ENCODE measurements around the gene ATP9B. TPM values are rescaled to one million over a fixed set of nuclear protein-coding genes. Genes with fewer than 3 reads are reported as not detected.

ATP9B gene
- total and polyA plus RNA-seq, 10 of the 15 experiments (the other 5 are each of a cell fraction or from before 2014, with no cell fraction given): 0.74 to 20.7 (median 12.9) TPM

DNA sequence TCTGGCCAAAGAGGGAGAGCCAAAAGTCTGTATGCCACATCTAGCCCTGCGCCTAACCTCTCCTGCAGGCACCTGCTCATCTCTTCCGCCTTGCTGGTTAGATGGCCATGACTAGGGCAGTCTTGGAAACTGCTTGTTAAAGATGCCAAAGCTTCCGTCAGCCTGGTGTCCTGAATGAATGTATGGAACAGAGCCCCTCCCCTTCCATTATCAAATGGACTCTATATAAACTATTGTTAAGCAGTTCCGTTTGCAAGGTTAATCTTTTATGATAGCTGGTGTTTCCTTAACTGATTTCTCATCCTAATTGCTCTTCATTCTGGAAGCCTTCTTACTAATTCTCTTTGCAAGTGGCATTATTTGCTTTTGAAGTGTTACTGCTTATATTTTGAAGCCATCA is 87.1 kb downstream of the ATP9B start:
- ATAC-seq: no peak
- in situ Hi-C loops (cut with MboI) (no loop called here), intact Hi-C loops (cut with micrococcal nuclease; ENCODE audit: unreplicated experiment) (loop anchor here (2.0 kb wide), 1 partner anchor 88 kb away; the partner anchor contains the start of gene ATP9B)
- H3K79me2 ChIP-seq (ENCODE audit: control insufficient read depth, insufficient read depth, low read length): no peaks in the 10 kb centered on the region
- no peak overlapping the region for H3K27ac ChIP-seq (ENCODE audit: control insufficient read depth, insufficient read depth)
- H3K36me3 ChIP-seq (ENCODE audit: control insufficient read depth in 2 of 2, insufficient read depth in 2 of 2, low read length in 1 of 2): peaks cover 0 to 5% of the 10 kb centered on the region in 2 experiments; a peak in 2 of 4 replicates
- no peaks in the 10 kb centered on the region for H3K27me3 ChIP-seq (replicated peaks in 1 of 2; ENCODE audit: control insufficient read depth in 2 of 2, insufficient read depth in 2 of 2, low read length in 1 of 2)
- POLR2A ChIA-PET: interaction anchor here (1.1 kb wide), 1 partner anchor 86 kb away, joined by 3 read pairs; no protein-coding TSS in a partner anchor
- H3K4me2 ChIP-seq (ENCODE audit: control insufficient read depth, insufficient read depth): peak overlapping the region; percentile 30; the same call in 1 of the 2 replicates
- no peak overlapping the region for H3K9ac ChIP-seq (ENCODE audit: control insufficient read depth, insufficient read depth, low read length)
- H3K4me1 ChIP-seq (ENCODE audit: control insufficient read depth, insufficient read depth, low read length): peaks cover 10% of the 10 kb centered on the region
- H2AFZ ChIP-seq (ENCODE audit: control insufficient read depth, low read depth, low read length): no peak overlapping the region
- CTCF ChIA-PET: interaction anchor here (1.2 kb wide), 1 partner anchor 14 kb away, joined by 4 read pairs; no protein-coding TSS in a partner anchor
- DNase-seq (ENCODE audit: low read depth, low spot score): no peak
- 63% methylated on average over 4 of the region's 4 CpGs for WGBS (ENCODE audit: insufficient coverage, insufficient replicate concordance, low lambda C conversion rate, missing lambda C conversion rate)
- TF ChIP-seq FOS (IDR thresholded peaks at IDR 0.05; ENCODE audit: borderline replicate concordance, extremely low read depth, insufficient read length) (no peak), NFYB (IDR thresholded peaks at IDR 0.05; ENCODE audit: insufficient read depth, low read depth, low read length) (no peak), SUZ12 (IDR thresholded peaks at IDR 0.05; ENCODE audit: unreplicated experiment) (no peak), SUPT20H (IDR thresholded peaks at IDR 0.05; ENCODE audit: borderline replicate concordance, control insufficient read depth, low read depth, low read length) (no peak), CREB1 (IDR thresholded peaks at IDR 0.05; ENCODE audit: low read depth) (no peak), CTCF (IDR thresholded peaks at IDR 0.05 in 2 of 3, conservative IDR thresholded peaks at IDR 0.05 in 1 of 3; ENCODE audit: control insufficient read depth in 2 of 3, extremely low read depth in 1 of 3, insufficient read depth in 1 of 3, low read depth in 3 of 3, low read length in 3 of 3) (no peak), HDAC2 (IDR thresholded peaks at IDR 0.05) (no peak), ZNF274 (IDR thresholded peaks at IDR 0.05; ENCODE audit: insufficient read depth, insufficient read length) (no peak), GATAD2B (conservative IDR thresholded peaks at IDR 0.05; ENCODE audit: low read depth) (no peak), DPF2 (IDR thresholded peaks at IDR 0.05) (no peak), STAT1 (conservative IDR thresholded peaks at IDR 0.05) (no peak), ZNF24 (IDR thresholded peaks at IDR 0.05) (no peak), BRCA1 (IDR thresholded peaks at IDR 0.05; ENCODE audit: low read depth, low read length) (no peak)
- TF ChIP-seq, protein P1, sequence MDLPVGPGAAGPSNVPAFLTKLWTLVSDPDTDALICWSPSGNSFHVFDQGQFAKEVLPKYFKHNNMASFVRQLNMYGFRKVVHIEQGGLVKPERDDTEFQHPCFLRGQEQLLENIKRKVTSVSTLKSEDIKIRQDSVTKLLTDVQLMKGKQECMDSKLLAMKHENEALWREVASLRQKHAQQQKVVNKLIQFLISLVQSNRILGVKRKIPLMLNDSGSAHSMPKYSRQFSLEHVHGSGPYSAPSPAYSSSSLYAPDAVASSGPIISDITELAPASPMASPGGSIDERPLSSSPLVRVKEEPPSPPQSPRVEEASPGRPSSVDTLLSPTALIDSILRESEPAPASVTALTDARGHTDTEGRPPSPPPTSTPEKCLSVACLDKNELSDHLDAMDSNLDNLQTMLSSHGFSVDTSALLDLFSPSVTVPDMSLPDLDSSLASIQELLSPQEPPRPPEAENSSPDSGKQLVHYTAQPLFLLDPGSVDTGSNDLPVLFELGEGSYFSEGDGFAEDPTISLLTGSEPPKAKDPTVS (IDR thresholded peaks at IDR 0.05; ENCODE audit: low read depth, low read length): no peak
- TF ChIP-seq, protein P2, sequence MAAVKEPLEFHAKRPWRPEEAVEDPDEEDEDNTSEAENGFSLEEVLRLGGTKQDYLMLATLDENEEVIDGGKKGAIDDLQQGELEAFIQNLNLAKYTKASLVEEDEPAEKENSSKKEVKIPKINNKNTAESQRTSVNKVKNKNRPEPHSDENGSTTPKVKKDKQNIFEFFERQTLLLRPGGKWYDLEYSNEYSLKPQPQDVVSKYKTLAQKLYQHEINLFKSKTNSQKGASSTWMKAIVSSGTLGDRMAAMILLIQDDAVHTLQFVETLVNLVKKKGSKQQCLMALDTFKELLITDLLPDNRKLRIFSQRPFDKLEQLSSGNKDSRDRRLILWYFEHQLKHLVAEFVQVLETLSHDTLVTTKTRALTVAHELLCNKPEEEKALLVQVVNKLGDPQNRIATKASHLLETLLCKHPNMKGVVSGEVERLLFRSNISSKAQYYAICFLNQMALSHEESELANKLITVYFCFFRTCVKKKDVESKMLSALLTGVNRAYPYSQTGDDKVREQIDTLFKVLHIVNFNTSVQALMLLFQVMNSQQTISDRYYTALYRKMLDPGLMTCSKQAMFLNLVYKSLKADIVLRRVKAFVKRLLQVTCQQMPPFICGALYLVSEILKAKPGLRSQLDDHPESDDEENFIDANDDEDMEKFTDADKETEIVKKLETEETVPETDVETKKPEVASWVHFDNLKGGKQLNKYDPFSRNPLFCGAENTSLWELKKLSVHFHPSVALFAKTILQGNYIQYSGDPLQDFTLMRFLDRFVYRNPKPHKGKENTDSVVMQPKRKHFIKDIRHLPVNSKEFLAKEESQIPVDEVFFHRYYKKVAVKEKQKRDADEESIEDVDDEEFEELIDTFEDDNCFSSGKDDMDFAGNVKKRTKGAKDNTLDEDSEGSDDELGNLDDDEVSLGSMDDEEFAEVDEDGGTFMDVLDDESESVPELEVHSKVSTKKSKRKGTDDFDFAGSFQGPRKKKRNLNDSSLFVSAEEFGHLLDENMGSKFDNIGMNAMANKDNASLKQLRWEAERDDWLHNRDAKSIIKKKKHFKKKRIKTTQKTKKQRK (IDR thresholded peaks at IDR 0.05; ENCODE audit: low read depth, low read length): no peak
- TF ChIP-seq, protein P3, sequence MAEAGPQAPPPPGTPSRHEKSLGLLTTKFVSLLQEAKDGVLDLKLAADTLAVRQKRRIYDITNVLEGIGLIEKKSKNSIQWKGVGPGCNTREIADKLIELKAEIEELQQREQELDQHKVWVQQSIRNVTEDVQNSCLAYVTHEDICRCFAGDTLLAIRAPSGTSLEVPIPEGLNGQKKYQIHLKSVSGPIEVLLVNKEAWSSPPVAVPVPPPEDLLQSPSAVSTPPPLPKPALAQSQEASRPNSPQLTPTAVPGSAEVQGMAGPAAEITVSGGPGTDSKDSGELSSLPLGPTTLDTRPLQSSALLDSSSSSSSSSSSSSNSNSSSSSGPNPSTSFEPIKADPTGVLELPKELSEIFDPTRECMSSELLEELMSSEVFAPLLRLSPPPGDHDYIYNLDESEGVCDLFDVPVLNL (IDR thresholded peaks at IDR 0.05; ENCODE audit: low read depth, low read length): no peak
- BruUV-seq (replicated peaks): no TSS peak
- H4K20me1 ChIP-seq (ENCODE audit: control insufficient read depth, insufficient read depth): no peaks in the 10 kb centered on the region
- RAD21 ChIA-PET (ENCODE audit: unreplicated experiment): interaction anchor here (0.7 to 1.4 kb wide), 6 partner anchors 14 to 118 kb away, joined by 3 to 9 read pairs (median 4); no protein-coding TSS in a partner anchor
- SMC1A ChIA-PET (ENCODE audit: uncharacterized antibody, unreplicated experiment): interaction anchor here (0.6 to 1.5 kb wide), 5 partner anchors 13 to 88 kb away, joined by 3 to 4 read pairs (median 3); no protein-coding TSS in a partner anchor
- no peak overlapping the region for H3K4me3 ChIP-seq
- no peak for FAIRE-seq
- H3K9me3 ChIP-seq (replicated peaks; ENCODE audit: control insufficient read depth, insufficient read depth, low read length): no peaks in the 10 kb centered on the region
